HG03439 (cell line): ENCODE measurements around the gene AMN.
"Not testable (repeated sequence)": the region's sequence is repeated elsewhere in the genome, so short reads cannot be mapped to it uniquely, and the experiment has no call there.

ENCODE experiments used
- ATAC-seq: cut with Tn5 transposase; IDR thresholded peaks from one replicate; pipeline ENCODE4 v1.9.1; 2021; ENCODE audit warnings: mild to moderate bottlenecking, moderate library complexity; ENCODE audit not compliant: unreplicated experiment

AMN gene

GRCh38 chr14:102911991-102912761 is 10.3 kb upstream of the AMN start:
- no peak for ATAC-seq

GRCh38 chr14:102913341-102914211 is 8.9 kb upstream of the AMN start:
- ATAC-seq, result no peak

GRCh38 chr14:102914474-102915291 is 7.8 kb upstream of the AMN start:
- ATAC-seq, result no peak

GRCh38 chr14:102915292-102916110 is 7.0 kb upstream of the AMN start:
- no peak for ATAC-seq

- ATAC-seq, result no peak
These were observed 6.0 kb upstream of the AMN start for GRCh38 chr14:102916347-102917055.

GRCh38 chr14:102917056-102917385 is 5.4 kb upstream of the AMN start:
- ATAC-seq, result no peak

- no peak for ATAC-seq
These were observed 4.8 kb upstream of the AMN start for GRCh38 chr14:102917469-102918211.

- no peak for ATAC-seq
These were observed 4.0 kb upstream of the AMN start for GRCh38 chr14:102918438-102918837.

GRCh38 chr14:102920273-102920997 is 2.0 kb upstream of the AMN start:
- ATAC-seq, result no peak

- no peak for ATAC-seq
These were observed 1.5 kb upstream of the AMN start for GRCh38 chr14:102920998-102921304.

- no peak for ATAC-seq
These were observed 900 bp downstream of the AMN start for GRCh38 chr14:102923201-102923924.

- no peak for ATAC-seq
These were observed 1.5 kb downstream of the AMN start for GRCh38 chr14:102923925-102924486.

GRCh38 chr14:102924632-102925588 is 2.4 kb downstream of the AMN start:
- no peak for ATAC-seq

GRCh38 chr14:102925646-102926045 is 3.2 kb downstream of the AMN start:
- no peak for ATAC-seq

GRCh38 chr14:102926104-102926503 is 3.6 kb downstream of the AMN start:
- no peak for ATAC-seq

GRCh38 chr14:102926840-102927239 is 4.4 kb downstream of the AMN start:
- ATAC-seq, result not testable (repeated sequence)
